GM12878 (cell line): ENCODE results near the gene RAPGEF6. TPM values are rescaled to one million over a fixed set of nuclear protein-coding genes. Genes with fewer than 3 reads are reported as not detected.
A peak's percentile ranks its signal among the peaks of the same experiment; 100 is the strongest.

Source experiments
- ATAC-seq: fragments of 200-7000 bp; cut with Tn5 transposase; 3 replicates; pipeline ENCODE4 v1.9.1; 2020; ENCODE audit warnings: mild to moderate bottlenecking, moderate library complexity
- BruUV-seq: library from RNA; stranded (reverse); fragments of 400-500 nt; replicated peaks from 2 replicates; lab custom pipeline; 2021; lab: Mats Ljungman, UMichigan
- CTCF ChIA-PET: fragments of 300-600 bp; sonication (Branson Sonifier 250); formaldehyde crosslinking; extraction: SDS; loops from one replicate; lab custom pipeline; 2021; ENCODE audit warnings: inconsistent platforms; lab: Yijun Ruan, JAX
- POLR2A ChIA-PET: fragments of 350-600 bp; formaldehyde crosslinking; extraction: SDS; loops from one replicate; lab custom pipeline; 2021; ENCODE audit warnings: inconsistent platforms; lab: Charles Lee
- RAD21 ChIA-PET: fragments of 300-600 bp; sonication (Branson Sonifier 250); formaldehyde crosslinking; loops from one replicate; lab custom pipeline; 2023; ENCODE audit warnings: antibody characterized with exemption; ENCODE audit not compliant: unreplicated experiment; lab: Charles Lee
- SMC1A ChIA-PET: fragments of 300-600 bp; sonication (Branson Sonifier 250); formaldehyde crosslinking; loops from one replicate; lab custom pipeline; 2023; ENCODE audit not compliant: unreplicated experiment, uncharacterized antibody; lab: Charles Lee
- DNase-seq: peaks from one replicate; pipeline ENCODE4 v3.0.0-alpha.2; 2011; ENCODE audit warnings: low read depth, low spot score
- FAIRE-seq: peaks from 3 replicates; lab custom pipeline; 2011; peaks lifted over from hg19 to GRCh38; lab: Jason Lieb, UNC
- H2AFZ ChIP-seq: 2 replicates; pipeline ENCODE4 v1.6.0; 2011; ENCODE audit warnings: low read depth, low read length, control low read depth; ENCODE audit not compliant: control insufficient read depth
- H3K27ac ChIP-seq: 2 replicates; pipeline ENCODE4 v1.5.1; 2011; ENCODE audit warnings: control low read depth; ENCODE audit not compliant: control insufficient read depth, insufficient read depth
- H3K27me3 ChIP-seq, 2 experiments: replicated peaks in 1 of 2; 2 replicates each; pipeline versions ENCODE4 v1.6.0 to v1.6.1; 2011; ENCODE audit warnings: low read length in 1 of 2; ENCODE audit not compliant: control insufficient read depth in 2 of 2, insufficient read depth in 2 of 2
- H3K36me3 ChIP-seq, 2 experiments: 2 replicates each; pipeline ENCODE4 v1.5.1; 2011; ENCODE audit warnings: low read length in 1 of 2; ENCODE audit not compliant: control insufficient read depth in 2 of 2, insufficient read depth in 2 of 2
- H3K4me1 ChIP-seq: 2 replicates; pipeline ENCODE4 v1.6.1; 2011; ENCODE audit warnings: mild to moderate bottlenecking, low read length, moderate library complexity, mixed read lengths; ENCODE audit not compliant: control insufficient read depth, insufficient read depth
- H3K4me2 ChIP-seq: 2 replicates; pipeline ENCODE4 v1.6.0; 2011; ENCODE audit warnings: control low read depth; ENCODE audit not compliant: control insufficient read depth, insufficient read depth
- H3K4me3 ChIP-seq: fragments of 200-600 bp; sonication (generic); 2 replicates; pipeline ENCODE4 v1.5.1; 2016
- H3K79me2 ChIP-seq: 2 replicates; pipeline ENCODE4 v1.6.0; 2011; ENCODE audit warnings: low read length; ENCODE audit not compliant: control insufficient read depth, insufficient read depth
- H3K9ac ChIP-seq: 2 replicates; pipeline ENCODE4 v1.8.0; 2011; ENCODE audit warnings: low read length, control low read depth, mixed read lengths; ENCODE audit not compliant: control insufficient read depth, insufficient read depth
- H3K9me3 ChIP-seq: replicated peaks from 3 replicates; pipeline ENCODE4 v1.5.1; 2011; ENCODE audit warnings: mild to moderate bottlenecking, low read length; ENCODE audit not compliant: control insufficient read depth, insufficient read depth
- H4K20me1 ChIP-seq: 2 replicates; pipeline ENCODE4 v1.6.0; 2011; ENCODE audit not compliant: control insufficient read depth, insufficient read depth
- BRCA1 ChIP-seq: IDR thresholded peaks from 2 replicates; pipeline ENCODE4 v1.6.1; 2011; ENCODE audit warnings: low read depth, low read length, improper control_type of control experiment
- HDAC6 ChIP-seq: fragments of 200-600 bp; sonication (generic); IDR thresholded peaks from one replicate; pipeline ENCODE4 v1.8.0; 2017; ENCODE audit warnings: antibody characterized with exemption; ENCODE audit not compliant: unreplicated experiment
- SPI1 ChIP-seq: IDR thresholded peaks from 2 replicates; pipeline ENCODE4 v1.6.1; 2011; ENCODE audit warnings: low read depth, mild to moderate bottlenecking, low read length, moderate library complexity, borderline replicate concordance; ENCODE audit not compliant: insufficient read depth
- WGBS: methylation state at CpG from one replicate; pipeline ENCODE4 v1.1.6; 2016; ENCODE audit warnings: low lambda C conversion rate; ENCODE audit not compliant: insufficient replicate concordance, insufficient coverage; ENCODE audit errors: missing lambda C conversion rate; 5-methylcytosine and 5-hydroxymethylcytosine counted together
- in situ Hi-C: fragments of 300-500 bp; cut with MboI; formaldehyde crosslinking; loops from 9 replicates; pipeline ENCODE4 v1.14.3; 2018; ENCODE audit warnings: mixed read lengths
- intact Hi-C: fragments of 100-400 bp; cut with micrococcal nuclease; formaldehyde crosslinking; loops from one replicate; pipeline ENCODE4 v1.14.2; 2022; ENCODE audit not compliant: unreplicated experiment
- polyA plus RNA-seq, 11 experiments: library from polyadenylated mRNA; depleted of rRNA in 4 of 11; unstranded in 6 of 11; stranded (reverse) in 5 of 11; fragments of >200 nt; fragmentation: Nextera tagmentation in 4 of 11; fragmentation: Illumina TruSeq in 1 of 11; extraction: Ambion mirVana in 4 of 11; extraction: Trizol in 1 of 11; gene quantifications; 1 replicate in 1 of 11; 2 replicates in 10 of 11; pipeline versions ENCODE4 v1.2.1 to v1.2.3, GENCODE V29; 2011 to 2016; ENCODE audit warnings: inconsistent platforms in 2 of 11, missing spikeins in 2 of 11, low read depth in 1 of 11
- total RNA-seq, 4 experiments: library from RNA; depleted of rRNA in 3 of 4; stranded (reverse); fragments of >200 nt in 3 of 4; fragmentation: Illumina TruSeq in 1 of 4; extraction: Trizol in 1 of 4; gene quantifications; 2 replicates each; pipeline versions ENCODE4 v1.2.1 to v1.2.3, GENCODE V29; 2013 to 2021
- TF ChIP-seq, protein P1 (sequence below): fragments of 450-650 bp; IDR thresholded peaks from 2 replicates; pipeline ENCODE4 v1.6.1; 2018; ENCODE audit warnings: mild to moderate bottlenecking, low read depth, moderate library complexity; ENCODE audit not compliant: partially characterized antibody
- TF ChIP-seq, protein P2 (sequence below): IDR thresholded peaks from 2 replicates; pipeline ENCODE4 v1.6.1; 2011; ENCODE audit warnings: low read depth, low read length, improper control_type of control experiment, borderline replicate concordance
- TF ChIP-seq, protein P3 (sequence below): fragments of 450-650 bp; IDR thresholded peaks from 2 replicates; pipeline ENCODE4 v1.6.1; 2017; ENCODE audit warnings: mild to moderate bottlenecking, low read depth, inconsistent platforms; ENCODE audit not compliant: poor library complexity, severe bottlenecking
- TF ChIP-seq, protein P4 (sequence below): fragments of 450-650 bp; IDR thresholded peaks from 2 replicates; pipeline ENCODE4 v1.6.1; 2017; ENCODE audit warnings: mild to moderate bottlenecking, moderate library complexity

RAPGEF6 gene
- total and polyA plus RNA-seq, 10 of the 15 experiments (the other 5 are each of a cell fraction or from before 2014, with no cell fraction given), result 2.9 to 24.0 (median 14.2) TPM

DNA sequence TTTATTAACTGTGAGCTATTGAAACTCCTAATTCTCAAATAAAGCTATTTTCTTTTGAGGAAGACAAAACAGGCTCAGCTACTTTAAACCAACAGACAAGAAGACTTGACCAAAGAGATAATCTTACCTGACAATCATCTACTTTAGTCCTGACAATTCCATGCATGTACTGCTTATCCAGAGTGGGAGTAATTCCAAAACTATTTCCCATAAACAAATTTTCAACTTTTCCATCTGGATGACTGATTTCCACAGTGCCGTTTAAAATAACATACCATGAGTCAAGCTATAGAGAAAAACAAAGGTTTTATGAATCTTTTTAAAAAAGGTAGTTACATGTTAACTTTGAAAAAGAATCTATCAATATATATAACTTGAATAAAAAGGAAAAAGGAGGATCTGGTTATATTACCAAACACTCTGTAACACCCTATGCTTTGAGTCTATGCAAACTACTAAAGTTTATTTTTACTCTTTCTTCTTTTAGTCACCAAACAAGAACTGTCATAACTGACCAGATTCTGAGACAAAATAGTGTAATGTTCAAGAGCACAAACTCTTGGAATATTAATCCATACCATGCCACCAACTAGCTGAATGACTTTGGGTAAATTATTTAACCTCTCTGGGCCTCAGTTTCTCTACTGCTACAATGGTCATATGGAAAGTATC is 129.7 kb downstream of the RAPGEF6 start:
- intact Hi-C loops, result no loop called here
- H3K27me3 ChIP-seq, result no peaks in the 10 kb centered on the region
- no peaks in the 10 kb centered on the region for H4K20me1 ChIP-seq
- ChIA-PET CTCF (interaction anchor here (0.6 to 1.9 kb wide), 5 partner anchors 9 to 685 kb away, joined by 3 to 6 read pairs (median 4); no protein-coding TSS in a partner anchor), RAD21 (interaction anchor here (0.7 to 2.3 kb wide), 6 partner anchors 8 to 59 kb away, joined by 3 to 5 read pairs (median 3); no protein-coding TSS in a partner anchor), SMC1A (interaction anchor here (0.9 to 3.9 kb wide), 8 partner anchors 9 to 84 kb away, joined by 3 to 19 read pairs (median 4); no protein-coding TSS in a partner anchor), POLR2A (interaction anchor here (0.6 to 1.6 kb wide), 3 partner anchors 10 to 17 kb away, joined by 4 read pairs; no protein-coding TSS in a partner anchor)
- H3K9ac ChIP-seq, result no peak overlapping the region
- peaks cover 0 to 10% of the 10 kb centered on the region in 2 experiments; a peak in 1 of 4 replicates for H3K36me3 ChIP-seq
- in situ Hi-C loops, result no loop called here
- H3K79me2 ChIP-seq, result no peaks in the 10 kb centered on the region
- no peak overlapping the region for H2AFZ ChIP-seq
- FAIRE-seq, result peak; percentile 23
- WGBS, result 0% methylated on average over 1 of the region's 1 CpG
- no TSS peak for BruUV-seq
- ATAC-seq, result no peak; the same call in 2 of the 3 replicates
- DNase-seq, result no peak
- H3K4me1 ChIP-seq, result no peaks in the 10 kb centered on the region
- no peaks in the 10 kb centered on the region for H3K9me3 ChIP-seq
- no peak overlapping the region for H3K4me3 ChIP-seq
- peak overlapping the region; percentile 48; the same call in 1 of the 2 replicates for H3K27ac ChIP-seq
- H3K4me2 ChIP-seq, result peak overlapping the region; percentile 25; the same call in 1 of the 2 replicates
- TF ChIP-seq SPI1 (no peak), HDAC6 (no peak), BRCA1 (no peak)
- TF ChIP-seq, protein P1, sequence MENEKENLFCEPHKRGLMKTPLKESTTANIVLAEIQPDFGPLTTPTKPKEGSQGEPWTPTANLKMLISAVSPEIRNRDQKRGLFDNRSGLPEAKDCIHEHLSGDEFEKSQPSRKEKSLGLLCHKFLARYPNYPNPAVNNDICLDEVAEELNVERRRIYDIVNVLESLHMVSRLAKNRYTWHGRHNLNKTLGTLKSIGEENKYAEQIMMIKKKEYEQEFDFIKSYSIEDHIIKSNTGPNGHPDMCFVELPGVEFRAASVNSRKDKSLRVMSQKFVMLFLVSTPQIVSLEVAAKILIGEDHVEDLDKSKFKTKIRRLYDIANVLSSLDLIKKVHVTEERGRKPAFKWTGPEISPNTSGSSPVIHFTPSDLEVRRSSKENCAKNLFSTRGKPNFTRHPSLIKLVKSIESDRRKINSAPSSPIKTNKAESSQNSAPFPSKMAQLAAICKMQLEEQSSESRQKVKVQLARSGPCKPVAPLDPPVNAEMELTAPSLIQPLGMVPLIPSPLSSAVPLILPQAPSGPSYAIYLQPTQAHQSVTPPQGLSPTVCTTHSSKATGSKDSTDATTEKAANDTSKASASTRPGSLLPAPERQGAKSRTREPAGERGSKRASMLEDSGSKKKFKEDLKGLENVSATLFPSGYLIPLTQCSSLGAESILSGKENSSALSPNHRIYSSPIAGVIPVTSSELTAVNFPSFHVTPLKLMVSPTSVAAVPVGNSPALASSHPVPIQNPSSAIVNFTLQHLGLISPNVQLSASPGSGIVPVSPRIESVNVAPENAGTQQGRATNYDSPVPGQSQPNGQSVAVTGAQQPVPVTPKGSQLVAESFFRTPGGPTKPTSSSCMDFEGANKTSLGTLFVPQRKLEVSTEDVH, result no peak
- TF ChIP-seq, protein P2, sequence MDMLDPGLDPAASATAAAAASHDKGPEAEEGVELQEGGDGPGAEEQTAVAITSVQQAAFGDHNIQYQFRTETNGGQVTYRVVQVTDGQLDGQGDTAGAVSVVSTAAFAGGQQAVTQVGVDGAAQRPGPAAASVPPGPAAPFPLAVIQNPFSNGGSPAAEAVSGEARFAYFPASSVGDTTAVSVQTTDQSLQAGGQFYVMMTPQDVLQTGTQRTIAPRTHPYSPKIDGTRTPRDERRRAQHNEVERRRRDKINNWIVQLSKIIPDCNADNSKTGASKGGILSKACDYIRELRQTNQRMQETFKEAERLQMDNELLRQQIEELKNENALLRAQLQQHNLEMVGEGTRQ, result no peak
- TF ChIP-seq, protein P3, sequence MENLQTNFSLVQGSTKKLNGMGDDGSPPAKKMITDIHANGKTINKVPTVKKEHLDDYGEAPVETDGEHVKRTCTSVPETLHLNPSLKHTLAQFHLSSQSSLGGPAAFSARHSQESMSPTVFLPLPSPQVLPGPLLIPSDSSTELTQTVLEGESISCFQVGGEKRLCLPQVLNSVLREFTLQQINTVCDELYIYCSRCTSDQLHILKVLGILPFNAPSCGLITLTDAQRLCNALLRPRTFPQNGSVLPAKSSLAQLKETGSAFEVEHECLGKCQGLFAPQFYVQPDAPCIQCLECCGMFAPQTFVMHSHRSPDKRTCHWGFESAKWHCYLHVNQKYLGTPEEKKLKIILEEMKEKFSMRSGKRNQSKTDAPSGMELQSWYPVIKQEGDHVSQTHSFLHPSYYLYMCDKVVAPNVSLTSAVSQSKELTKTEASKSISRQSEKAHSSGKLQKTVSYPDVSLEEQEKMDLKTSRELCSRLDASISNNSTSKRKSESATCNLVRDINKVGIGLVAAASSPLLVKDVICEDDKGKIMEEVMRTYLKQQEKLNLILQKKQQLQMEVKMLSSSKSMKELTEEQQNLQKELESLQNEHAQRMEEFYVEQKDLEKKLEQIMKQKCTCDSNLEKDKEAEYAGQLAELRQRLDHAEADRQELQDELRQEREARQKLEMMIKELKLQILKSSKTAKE, result no peak
- TF ChIP-seq, protein P4, sequence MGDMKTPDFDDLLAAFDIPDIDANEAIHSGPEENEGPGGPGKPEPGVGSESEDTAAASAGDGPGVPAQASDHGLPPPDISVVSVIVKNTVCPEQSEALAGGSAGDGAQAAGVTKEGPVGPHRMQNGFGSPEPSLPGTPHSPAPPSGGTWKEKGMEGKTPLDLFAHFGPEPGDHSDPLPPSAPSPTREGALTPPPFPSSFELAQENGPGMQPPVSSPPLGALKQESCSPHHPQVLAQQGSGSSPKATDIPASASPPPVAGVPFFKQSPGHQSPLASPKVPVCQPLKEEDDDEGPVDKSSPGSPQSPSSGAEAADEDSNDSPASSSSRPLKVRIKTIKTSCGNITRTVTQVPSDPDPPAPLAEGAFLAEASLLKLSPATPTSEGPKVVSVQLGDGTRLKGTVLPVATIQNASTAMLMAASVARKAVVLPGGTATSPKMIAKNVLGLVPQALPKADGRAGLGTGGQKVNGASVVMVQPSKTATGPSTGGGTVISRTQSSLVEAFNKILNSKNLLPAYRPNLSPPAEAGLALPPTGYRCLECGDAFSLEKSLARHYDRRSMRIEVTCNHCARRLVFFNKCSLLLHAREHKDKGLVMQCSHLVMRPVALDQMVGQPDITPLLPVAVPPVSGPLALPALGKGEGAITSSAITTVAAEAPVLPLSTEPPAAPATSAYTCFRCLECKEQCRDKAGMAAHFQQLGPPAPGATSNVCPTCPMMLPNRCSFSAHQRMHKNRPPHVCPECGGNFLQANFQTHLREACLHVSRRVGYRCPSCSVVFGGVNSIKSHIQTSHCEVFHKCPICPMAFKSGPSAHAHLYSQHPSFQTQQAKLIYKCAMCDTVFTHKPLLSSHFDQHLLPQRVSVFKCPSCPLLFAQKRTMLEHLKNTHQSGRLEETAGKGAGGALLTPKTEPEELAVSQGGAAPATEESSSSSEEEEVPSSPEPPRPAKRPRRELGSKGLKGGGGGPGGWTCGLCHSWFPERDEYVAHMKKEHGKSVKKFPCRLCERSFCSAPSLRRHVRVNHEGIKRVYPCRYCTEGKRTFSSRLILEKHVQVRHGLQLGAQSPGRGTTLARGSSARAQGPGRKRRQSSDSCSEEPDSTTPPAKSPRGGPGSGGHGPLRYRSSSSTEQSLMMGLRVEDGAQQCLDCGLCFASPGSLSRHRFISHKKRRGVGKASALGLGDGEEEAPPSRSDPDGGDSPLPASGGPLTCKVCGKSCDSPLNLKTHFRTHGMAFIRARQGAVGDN, result no peak
